ENCODE measurements around the gene DPF3.

The DPF3 gene

GRCh38 chr14:72888636-72889201 is 5.2 kb downstream of the DPF3 start:
- Histone ChIP-seq H3K36me3 (ENCODE audit: control insufficient read depth, insufficient read depth, low read length, severe bottlenecking) (no peaks in the 10 kb centered on the region), H3K9ac (ENCODE audit: low read length) (no peak overlapping the region), H3K4me3 (ENCODE audit: low read length) (no peak overlapping the region), H3K4me1 (ENCODE audit: control insufficient read depth, insufficient read depth, low read length) (peaks cover 18% of the 10 kb centered on the region), H3K9me3 (ENCODE audit: control insufficient read depth, low read length) (no peaks in the 10 kb centered on the region), H3K27me3 (replicated peaks; ENCODE audit: control insufficient read depth, insufficient read depth, low read length) (no peaks in the 10 kb centered on the region)
- peak; percentile 61 for DNase-seq (ENCODE audit: low read depth)

GRCh38 chr14:72888192-72888591 is 5.7 kb downstream of the DPF3 start:
- Histone ChIP-seq H3K9ac (ENCODE audit: low read length) (no peak overlapping the region), H3K4me3 (ENCODE audit: low read length) (no peak overlapping the region), H3K27me3 (replicated peaks; ENCODE audit: control insufficient read depth, insufficient read depth, low read length) (no peaks in the 10 kb centered on the region), H3K4me1 (ENCODE audit: control insufficient read depth, insufficient read depth, low read length) (peaks cover 18% of the 10 kb centered on the region), H3K36me3 (ENCODE audit: control insufficient read depth, insufficient read depth, low read length, severe bottlenecking) (no peaks in the 10 kb centered on the region), H3K9me3 (ENCODE audit: control insufficient read depth, low read length) (no peaks in the 10 kb centered on the region)
- no peak for DNase-seq (ENCODE audit: low read depth)

GRCh38 chr14:72887514-72887913 is 6.4 kb downstream of the DPF3 start:
- Histone ChIP-seq H3K4me3 (ENCODE audit: low read length) (no peak overlapping the region), H3K9me3 (ENCODE audit: control insufficient read depth, low read length) (no peaks in the 10 kb centered on the region), H3K27me3 (replicated peaks; ENCODE audit: control insufficient read depth, insufficient read depth, low read length) (no peaks in the 10 kb centered on the region), H3K9ac (ENCODE audit: low read length) (no peak overlapping the region), H3K36me3 (ENCODE audit: control insufficient read depth, insufficient read depth, low read length, severe bottlenecking) (no peaks in the 10 kb centered on the region), H3K4me1 (ENCODE audit: control insufficient read depth, insufficient read depth, low read length) (peaks cover 18% of the 10 kb centered on the region)
- DNase-seq (ENCODE audit: low read depth): no peak

GRCh38 chr14:72884386-72884785 is 9.5 kb downstream of the DPF3 start:
- Histone ChIP-seq H3K27me3 (replicated peaks; ENCODE audit: control insufficient read depth, insufficient read depth, low read length) (no peaks in the 10 kb centered on the region), H3K9ac (ENCODE audit: low read length) (no peak overlapping the region), H3K36me3 (ENCODE audit: control insufficient read depth, insufficient read depth, low read length, severe bottlenecking) (no peaks in the 10 kb centered on the region), H3K4me1 (ENCODE audit: control insufficient read depth, insufficient read depth, low read length) (peaks cover 11% of the 10 kb centered on the region), H3K4me3 (ENCODE audit: low read length) (no peak overlapping the region), H3K9me3 (ENCODE audit: control insufficient read depth, low read length) (no peaks in the 10 kb centered on the region)
- DNase-seq (ENCODE audit: low read depth): no peak

- DNase-seq (ENCODE audit: low read depth): no peak
- Histone ChIP-seq H3K4me1 (ENCODE audit: control insufficient read depth, insufficient read depth, low read length) (peaks cover 10% of the 10 kb centered on the region), H3K9me3 (ENCODE audit: control insufficient read depth, low read length) (no peaks in the 10 kb centered on the region), H3K9ac (ENCODE audit: low read length) (no peak overlapping the region), H3K36me3 (ENCODE audit: control insufficient read depth, insufficient read depth, low read length, severe bottlenecking) (no peaks in the 10 kb centered on the region), H3K27me3 (replicated peaks; ENCODE audit: control insufficient read depth, insufficient read depth, low read length) (no peaks in the 10 kb centered on the region), H3K4me3 (ENCODE audit: low read length) (no peak overlapping the region)
Observed at GRCh38 chr14:72883961-72884360, 9.9 kb downstream of the DPF3 start.

GRCh38 chr14:72883109-72883508 is 10.8 kb downstream of the DPF3 start:
- no peak for DNase-seq (ENCODE audit: low read depth)
- H3K9me3 ChIP-seq (ENCODE audit: control insufficient read depth, low read length): no peaks in the 10 kb centered on the region
- H3K4me1 ChIP-seq (ENCODE audit: control insufficient read depth, insufficient read depth, low read length): peaks cover 1% of the 10 kb centered on the region
- no peak overlapping the region for H3K9ac ChIP-seq (ENCODE audit: low read length)
- H3K36me3 ChIP-seq (ENCODE audit: control insufficient read depth, insufficient read depth, low read length, severe bottlenecking): no peaks in the 10 kb centered on the region
- H3K27me3 ChIP-seq (replicated peaks; ENCODE audit: control insufficient read depth, insufficient read depth, low read length): no peaks in the 10 kb centered on the region
- no peak overlapping the region for H3K4me3 ChIP-seq (ENCODE audit: low read length)

GRCh38 chr14:72882463-72882862 is 11.4 kb downstream of the DPF3 start:
- no peaks in the 10 kb centered on the region for H3K36me3 ChIP-seq (ENCODE audit: control insufficient read depth, insufficient read depth, low read length, severe bottlenecking)
- no peaks in the 10 kb centered on the region for H3K27me3 ChIP-seq (replicated peaks; ENCODE audit: control insufficient read depth, insufficient read depth, low read length)
- no peak overlapping the region for H3K9ac ChIP-seq (ENCODE audit: low read length)
- H3K4me3 ChIP-seq (ENCODE audit: low read length): no peak overlapping the region
- DNase-seq (ENCODE audit: low read depth): no peak
- H3K4me1 ChIP-seq (ENCODE audit: control insufficient read depth, insufficient read depth, low read length): no peaks in the 10 kb centered on the region
- H3K9me3 ChIP-seq (ENCODE audit: control insufficient read depth, low read length): no peaks in the 10 kb centered on the region

- Histone ChIP-seq H3K36me3 (ENCODE audit: control insufficient read depth, insufficient read depth, low read length, severe bottlenecking) (no peaks in the 10 kb centered on the region), H3K27me3 (replicated peaks; ENCODE audit: control insufficient read depth, insufficient read depth, low read length) (no peaks in the 10 kb centered on the region), H3K4me1 (ENCODE audit: control insufficient read depth, insufficient read depth, low read length) (no peaks in the 10 kb centered on the region), H3K4me3 (ENCODE audit: low read length) (no peak overlapping the region), H3K9ac (ENCODE audit: low read length) (no peak overlapping the region), H3K9me3 (ENCODE audit: control insufficient read depth, low read length) (no peaks in the 10 kb centered on the region)
- no peak for DNase-seq (ENCODE audit: low read depth)
Observed at GRCh38 chr14:72882047-72882446, 11.9 kb downstream of the DPF3 start.

GRCh38 chr14:72881543-72881942 is 12.4 kb downstream of the DPF3 start:
- no peaks in the 10 kb centered on the region for H3K36me3 ChIP-seq (ENCODE audit: control insufficient read depth, insufficient read depth, low read length, severe bottlenecking)
- no peaks in the 10 kb centered on the region for H3K9me3 ChIP-seq (ENCODE audit: control insufficient read depth, low read length)
- no peaks in the 10 kb centered on the region for H3K27me3 ChIP-seq (replicated peaks; ENCODE audit: control insufficient read depth, insufficient read depth, low read length)

GRCh38 chr14:72880820-72881219 is 13.1 kb downstream of the DPF3 start:
- Histone ChIP-seq H3K27me3 (replicated peaks; ENCODE audit: control insufficient read depth, insufficient read depth, low read length) (no peaks in the 10 kb centered on the region), H3K4me1 (ENCODE audit: control insufficient read depth, insufficient read depth, low read length) (no peaks in the 10 kb centered on the region), H3K9ac (ENCODE audit: low read length) (no peak overlapping the region), H3K4me3 (ENCODE audit: low read length) (no peak overlapping the region), H3K9me3 (ENCODE audit: control insufficient read depth, low read length) (no peaks in the 10 kb centered on the region), H3K36me3 (ENCODE audit: control insufficient read depth, insufficient read depth, low read length, severe bottlenecking) (no peaks in the 10 kb centered on the region)
- no peak for DNase-seq (ENCODE audit: low read depth)

More at GRCh38 chr14:72881543-72881942, 12.4 kb downstream of the DPF3 start:
- H3K9ac ChIP-seq (ENCODE audit: low read length): no peak overlapping the region
- H3K4me3 ChIP-seq (ENCODE audit: low read length): no peak overlapping the region
- no peak for DNase-seq (ENCODE audit: low read depth)
- no peaks in the 10 kb centered on the region for H3K4me1 ChIP-seq (ENCODE audit: control insufficient read depth, insufficient read depth, low read length)

- Histone ChIP-seq H3K9ac (ENCODE audit: low read length) (no peak overlapping the region), H3K4me3 (ENCODE audit: low read length) (no peak overlapping the region), H3K27me3 (replicated peaks; ENCODE audit: control insufficient read depth, insufficient read depth, low read length) (no peaks in the 10 kb centered on the region), H3K36me3 (ENCODE audit: control insufficient read depth, insufficient read depth, low read length, severe bottlenecking) (no peaks in the 10 kb centered on the region), H3K9me3 (ENCODE audit: control insufficient read depth, low read length) (no peaks in the 10 kb centered on the region), H3K4me1 (ENCODE audit: control insufficient read depth, insufficient read depth, low read length) (no peaks in the 10 kb centered on the region)
- DNase-seq (ENCODE audit: low read depth): no peak
Observed at GRCh38 chr14:72880164-72880563, 13.7 kb downstream of the DPF3 start.

GRCh38 chr14:72879431-72879830 is 14.5 kb downstream of the DPF3 start:
- Histone ChIP-seq H3K4me1 (ENCODE audit: control insufficient read depth, insufficient read depth, low read length) (no peaks in the 10 kb centered on the region), H3K9me3 (ENCODE audit: control insufficient read depth, low read length) (no peaks in the 10 kb centered on the region), H3K27me3 (replicated peaks; ENCODE audit: control insufficient read depth, insufficient read depth, low read length) (no peaks in the 10 kb centered on the region), H3K9ac (ENCODE audit: low read length) (no peak overlapping the region), H3K36me3 (ENCODE audit: control insufficient read depth, insufficient read depth, low read length, severe bottlenecking) (no peaks in the 10 kb centered on the region), H3K4me3 (ENCODE audit: low read length) (no peak overlapping the region)
- DNase-seq (ENCODE audit: low read depth): no peak
